ENCODE data around the gene RELT.

The RELT gene

DNA sequence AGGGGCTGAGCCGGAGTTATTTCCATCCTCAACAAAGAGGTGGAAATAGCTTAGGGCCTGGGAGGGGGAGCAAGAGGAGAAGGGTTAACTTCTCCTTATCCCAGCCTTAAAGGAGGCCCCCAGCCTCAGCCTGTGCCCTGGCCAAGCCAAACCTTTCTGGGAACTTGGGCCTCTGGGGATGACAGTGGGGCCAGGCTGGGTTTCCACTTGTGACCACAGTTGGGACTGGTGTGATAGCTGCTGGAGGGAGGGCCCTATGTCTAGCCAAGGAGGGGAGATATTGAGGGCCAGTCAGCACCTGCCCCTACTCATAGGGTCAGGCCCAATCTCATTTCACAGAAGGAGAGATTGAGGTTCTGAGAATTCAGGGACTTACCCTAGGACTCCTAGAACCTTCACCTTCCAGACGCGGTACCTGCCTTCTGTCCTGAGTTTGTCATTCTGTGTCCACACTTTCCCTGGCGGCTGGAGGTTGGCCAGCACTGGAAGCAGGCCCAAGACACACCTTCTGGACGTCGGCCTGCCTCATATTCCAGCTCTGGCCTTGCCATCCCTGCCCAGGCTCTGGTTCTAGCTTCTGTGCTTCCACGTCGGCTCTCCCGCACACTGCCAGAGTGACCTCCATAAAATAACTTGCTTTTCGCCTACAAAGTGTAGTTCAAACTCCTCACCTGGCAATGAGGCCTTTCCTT, 3.1 kb downstream of the RELT start:
- DNase-seq, result no peak

- DNase-seq, result no peak
Measured at GRCh38 chr11:73380331-73380730, 4.1 kb downstream of the RELT start.

DNA sequence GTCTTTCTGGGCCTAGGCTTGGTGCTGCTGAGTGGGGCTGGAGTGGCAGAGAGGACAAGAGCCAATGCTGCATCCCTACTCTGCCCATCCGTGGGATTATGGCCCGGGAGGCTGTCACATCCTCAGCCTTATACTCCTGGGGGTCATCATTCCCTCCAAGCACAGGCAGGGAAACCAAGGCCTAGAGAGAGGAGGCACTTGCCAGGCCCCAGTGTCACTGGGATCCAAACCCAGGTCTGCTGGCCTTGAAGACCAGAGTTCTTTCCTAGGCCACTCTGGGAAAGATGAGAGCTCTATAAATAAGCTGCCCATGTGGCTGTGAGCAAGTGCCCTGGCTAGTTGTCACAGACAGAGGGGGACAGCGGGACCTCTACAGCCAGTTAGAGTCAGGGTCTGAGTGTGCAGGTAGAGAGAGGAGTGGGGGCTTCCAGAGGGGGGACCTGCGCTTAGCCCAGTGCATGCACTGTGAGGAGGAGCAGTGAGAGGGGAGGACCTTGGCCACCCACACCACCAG, 4.8 kb downstream of the RELT start:
- DNase-seq, result no peak

DNA sequence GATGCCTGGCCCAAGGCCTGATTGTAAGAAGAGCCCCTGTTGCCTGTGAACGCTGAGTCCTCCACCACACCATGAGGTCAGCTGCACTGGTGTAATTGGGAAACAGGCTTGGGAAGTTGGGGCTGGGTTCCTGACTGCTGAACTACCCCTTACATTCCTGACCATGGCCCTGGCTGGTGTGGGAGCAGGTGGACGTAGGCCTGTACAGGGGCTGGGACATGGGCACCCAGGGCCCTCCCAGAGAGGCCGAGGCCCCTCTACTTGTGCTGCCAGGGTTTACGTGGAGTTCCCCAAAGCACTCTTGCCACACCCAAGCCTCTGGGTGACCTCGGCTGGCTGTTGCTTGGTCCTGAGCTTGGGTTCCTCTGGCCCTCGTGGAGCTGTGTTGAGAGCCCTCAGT, 5.4 kb downstream of the RELT start:
- DNase-seq, result no peak

DNA sequence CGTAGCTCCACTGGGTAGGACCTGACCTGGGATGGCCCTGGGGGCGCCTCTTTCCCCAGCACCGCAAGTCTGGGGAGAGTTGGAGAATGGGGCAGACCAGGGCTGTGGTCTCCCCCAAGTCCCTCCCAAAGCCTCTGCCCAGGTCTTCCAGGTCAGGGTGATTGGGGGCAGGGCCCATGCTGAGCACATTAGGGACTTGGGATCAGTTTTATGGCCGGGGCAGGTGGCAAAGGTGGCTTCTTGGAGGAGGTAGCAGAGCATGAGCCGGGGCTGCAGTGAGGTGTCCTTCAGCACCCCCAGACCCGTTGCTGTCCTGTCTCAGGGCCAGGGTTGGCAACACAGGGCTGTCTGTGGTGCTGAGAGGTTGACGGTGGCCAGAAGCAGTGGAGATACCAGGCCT, 6.0 kb downstream of the RELT start:
- no peak for DNase-seq

DNA sequence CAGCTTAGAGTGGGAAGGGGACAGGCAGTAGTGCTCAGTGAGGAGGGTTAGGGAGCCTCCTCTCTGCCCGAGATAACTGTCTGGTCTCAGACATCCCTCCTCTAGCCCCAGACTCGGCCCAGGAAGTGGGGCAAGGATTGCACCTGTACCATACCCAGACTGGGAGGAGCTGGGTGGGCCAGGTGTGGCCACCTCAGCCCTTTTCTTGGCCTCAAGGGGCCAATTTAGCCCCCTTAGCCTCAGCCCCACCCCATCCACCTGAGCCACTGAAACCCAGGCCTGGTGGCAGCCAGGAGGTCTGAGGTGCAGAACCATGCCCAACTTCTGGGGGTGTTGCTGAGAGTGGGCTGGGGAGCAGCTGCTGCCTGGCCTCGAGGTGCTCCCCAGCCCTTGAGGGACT, 6.5 kb downstream of the RELT start:
- DNase-seq, result no peak

DNA sequence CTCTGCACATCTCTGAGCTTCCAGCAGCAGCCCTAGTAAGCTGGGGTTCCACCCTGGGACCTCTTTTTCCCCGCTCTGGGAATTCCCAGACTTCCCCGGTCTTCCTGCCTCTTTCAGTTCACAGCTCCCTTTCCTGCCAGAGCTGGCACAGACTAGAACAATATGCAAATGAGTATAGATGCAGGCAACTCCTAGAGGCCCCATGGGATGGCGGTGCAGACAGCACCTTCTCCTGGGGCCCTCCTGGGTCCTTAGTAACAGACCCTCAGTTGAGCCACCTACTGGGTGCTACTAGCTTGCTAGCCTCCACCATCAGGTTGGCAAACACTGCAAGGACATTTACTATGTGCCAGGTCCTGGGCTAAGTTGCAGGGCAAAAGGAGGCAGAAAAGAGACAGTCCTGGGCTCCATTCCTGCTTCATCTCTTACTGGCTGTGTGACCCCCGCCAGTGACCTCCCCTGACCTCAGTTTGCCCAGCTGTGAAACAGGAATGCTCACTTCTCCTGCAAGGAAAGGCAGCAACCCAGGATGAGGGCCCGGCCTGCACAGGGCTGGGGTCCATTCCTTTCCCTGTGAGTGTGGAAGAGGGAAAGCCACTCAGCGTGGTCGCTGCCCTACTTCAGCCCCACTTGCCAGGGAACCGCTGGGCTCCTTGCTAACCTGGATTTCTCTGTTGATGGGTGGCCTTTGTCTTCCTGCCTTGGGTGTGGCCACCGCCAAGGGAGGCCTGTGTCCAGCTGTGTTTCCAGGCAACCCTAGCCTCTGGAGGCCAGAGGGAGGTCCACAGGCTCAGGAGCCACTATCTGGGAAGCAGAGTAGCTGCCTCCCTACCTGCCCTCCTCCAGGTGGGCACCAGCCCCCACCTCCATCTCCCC, 7.3 kb downstream of the RELT start:
- DNase-seq, result no peak

GRCh38 chr11:73384125-73384441, 7.9 kb downstream of the RELT start:
- no peak for DNase-seq

DNA sequence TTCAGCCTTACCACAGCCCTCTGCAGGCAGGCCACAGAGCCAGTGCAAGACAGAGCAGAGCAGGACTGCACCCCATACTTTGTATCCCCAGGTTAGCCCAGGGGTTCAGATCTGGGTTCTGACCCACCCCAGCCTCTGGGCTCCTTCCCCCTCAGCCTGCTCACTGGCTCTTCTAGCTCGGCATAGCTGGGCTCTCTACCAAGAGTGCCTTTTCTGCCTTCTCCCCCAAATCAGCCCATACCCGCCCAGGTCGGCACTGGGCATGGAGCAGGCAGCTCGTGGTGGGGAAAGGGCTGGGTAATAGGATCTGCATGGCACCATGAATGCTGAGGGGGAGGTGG, 8.3 kb downstream of the RELT start:
- no peak for DNase-seq

GRCh38 chr11:73384872-73385689, 8.9 kb downstream of the RELT start:
- no peak for DNase-seq

DNA sequence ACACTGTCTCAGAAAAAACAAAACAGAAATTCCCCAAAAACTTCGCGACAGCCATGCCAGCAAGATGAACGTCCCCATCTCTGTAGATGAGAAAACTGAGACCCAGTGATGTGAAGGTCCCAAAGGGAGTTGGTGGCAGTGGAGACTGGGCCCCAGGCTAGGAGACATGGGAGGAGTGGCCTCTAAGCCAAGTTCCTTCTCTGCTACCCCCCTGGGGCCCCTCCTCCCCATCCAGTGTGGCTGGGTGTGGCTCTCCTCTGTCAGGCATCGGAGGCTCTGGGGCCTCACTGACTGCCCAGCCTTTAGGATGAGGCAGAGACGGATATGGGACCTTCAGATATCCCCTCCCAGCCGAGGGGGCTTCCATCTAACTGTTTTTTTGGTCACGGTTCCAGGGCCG, 9.8 kb downstream of the RELT start:
- no peak for DNase-seq

GRCh38 chr11:73386546-73386945, 10.3 kb downstream of the RELT start:
- no peak for DNase-seq

- DNase-seq, result no peak
Measured at GRCh38 chr11:73387594-73388264, 11.5 kb downstream of the RELT start.

DNA sequence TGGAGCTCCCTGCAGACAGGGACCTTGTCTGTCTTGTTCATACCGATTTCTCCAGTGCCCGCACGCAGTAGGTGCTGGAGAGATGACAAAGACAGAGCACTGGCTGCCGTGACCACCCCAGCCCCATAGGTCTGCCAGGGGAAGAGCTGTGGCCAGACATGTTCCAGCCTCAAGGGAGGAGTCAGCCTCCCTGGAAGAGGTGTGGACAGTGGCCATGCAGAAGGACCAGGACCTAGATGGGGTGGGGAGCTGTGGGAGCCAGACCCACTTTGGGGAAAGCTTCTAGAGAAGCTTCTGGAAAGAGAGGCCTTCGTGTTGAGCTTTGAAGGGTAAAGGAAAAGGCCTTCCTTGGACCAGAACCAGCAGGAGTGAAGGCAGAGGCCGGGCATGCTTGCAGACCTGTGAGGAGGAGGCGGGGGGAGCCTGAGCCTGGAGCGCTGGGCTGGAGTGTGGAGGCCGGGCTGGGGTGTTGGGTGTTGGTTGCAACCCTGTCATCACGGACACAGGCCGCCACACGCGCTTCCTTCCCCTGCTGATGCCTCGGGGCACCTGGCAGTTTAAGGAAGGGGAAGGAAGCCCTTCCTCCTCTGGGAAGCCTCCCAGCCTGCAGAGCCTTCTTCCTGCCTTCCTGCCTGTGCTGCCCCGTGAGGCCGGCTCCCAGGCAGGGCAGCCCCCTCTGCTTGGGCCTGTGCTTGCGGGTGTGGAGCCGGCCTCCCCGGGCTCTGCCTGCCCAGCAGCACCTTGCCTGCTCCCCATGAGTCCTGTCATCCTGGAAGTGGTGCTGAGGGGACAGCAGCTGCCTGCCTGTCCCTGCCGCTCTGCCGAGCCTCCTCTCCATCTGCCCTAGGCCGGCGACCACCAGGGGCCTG, 12.3 kb downstream of the RELT start:
- no peak for DNase-seq

- no peak for DNase-seq
Measured at GRCh38 chr11:73389134-73389525, 12.9 kb downstream of the RELT start.

DNA sequence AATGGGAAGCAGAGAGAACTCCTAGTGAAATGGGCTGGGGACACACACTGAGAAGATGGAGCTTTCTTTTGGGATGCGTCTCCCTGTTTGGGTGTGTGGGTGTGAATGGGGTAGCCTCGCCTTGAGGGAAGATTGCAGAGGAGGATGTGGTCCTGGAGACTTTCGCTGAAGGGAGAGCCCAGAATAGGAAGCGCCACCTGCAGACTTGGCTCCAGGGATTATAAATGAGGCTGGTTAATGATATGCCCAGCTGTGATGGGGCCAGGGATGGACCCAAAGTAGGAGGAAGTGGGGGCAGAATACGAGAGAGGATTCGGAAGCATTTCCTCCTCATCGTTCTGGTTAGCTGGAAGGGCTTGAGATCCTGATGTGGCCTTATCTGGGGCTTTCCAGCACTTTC, 13.7 kb downstream of the RELT start:
- no peak for DNase-seq

DNA sequence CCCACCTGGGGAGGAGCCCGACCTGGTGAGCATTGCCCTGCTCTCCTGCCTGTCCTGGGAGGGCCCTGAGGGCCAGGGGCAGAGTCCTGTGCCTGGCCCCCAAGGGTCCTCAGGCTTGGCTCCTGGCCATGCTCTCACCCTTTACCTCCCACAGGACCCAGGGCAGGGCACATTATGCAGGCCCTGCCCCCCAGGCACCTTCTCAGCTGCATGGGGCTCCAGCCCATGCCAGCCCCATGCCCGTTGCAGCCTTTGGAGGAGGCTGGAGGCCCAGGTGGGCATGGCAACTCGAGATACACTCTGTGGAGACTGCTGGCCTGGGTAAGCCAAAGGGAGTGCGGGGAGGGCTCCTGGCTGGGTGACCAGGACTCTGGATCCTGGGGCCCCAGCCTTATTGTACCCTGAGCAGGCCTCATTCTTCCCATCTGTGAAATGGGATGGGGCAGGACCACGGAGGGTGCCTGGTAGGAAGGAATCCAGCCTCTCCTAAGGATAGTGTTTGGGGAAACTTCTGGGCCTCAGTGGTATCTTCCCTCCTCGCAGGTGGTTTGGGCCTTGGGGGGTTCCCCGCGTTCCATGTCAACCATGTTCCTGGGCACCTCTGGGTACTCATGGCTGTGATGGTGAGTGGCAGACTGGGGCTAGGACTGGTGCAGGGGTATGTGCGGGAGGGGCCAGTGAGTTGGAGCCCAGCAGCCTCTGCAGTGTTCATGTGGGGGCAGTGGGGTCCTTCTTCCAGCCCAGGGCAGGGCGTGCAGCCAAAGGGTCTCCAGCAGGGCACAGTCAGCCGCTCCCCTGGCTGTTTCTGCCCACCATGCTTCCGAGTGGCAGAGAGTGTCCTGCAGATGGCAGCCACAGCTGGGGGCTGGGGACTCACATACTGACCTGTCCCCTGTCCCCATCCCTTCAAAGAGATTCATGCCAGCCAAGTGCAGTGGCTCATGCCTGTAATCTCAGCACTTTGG, 14.7 kb downstream of the RELT start:
- no peak for DNase-seq

DNA sequence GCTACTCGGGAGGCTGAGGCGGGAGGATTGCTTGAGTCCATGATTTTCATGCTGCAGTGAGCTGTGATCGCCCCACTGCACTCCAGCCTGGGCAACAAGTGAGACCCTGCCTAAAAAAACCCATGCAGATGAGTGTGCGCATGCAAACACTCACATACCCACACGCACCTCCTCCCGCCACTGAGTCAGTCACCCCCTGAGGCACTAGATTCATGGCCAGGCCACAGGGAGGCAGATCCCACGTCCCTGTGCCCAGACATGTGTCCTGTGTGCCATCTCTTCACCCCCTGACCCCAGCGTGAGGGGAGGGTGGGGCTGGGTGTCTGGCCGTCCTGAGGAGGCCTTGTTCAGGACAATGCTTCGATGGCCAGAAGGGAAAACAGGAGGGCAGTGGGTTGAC, 15.5 kb downstream of the RELT start:
- DNase-seq, result no peak

GRCh38 chr11:73392108-73393010, 16.2 kb downstream of the RELT start:
- no peak for DNase-seq

- DNase-seq, result no peak
Measured at GRCh38 chr11:73393011-73393380, 16.8 kb downstream of the RELT start.

Data from NCI-H1436 treated with DMSO at 0.1 percent for 48 hours (cell line).